Liver (tissue), 9 donors: ENCODE measurements around the gene TMEM87B. TPM values are rescaled to one million over a fixed set of nuclear protein-coding genes. Genes with fewer than 3 reads are reported as not detected.

Source experiments
- DNase-seq: peaks from one replicate; pipeline ENCODE4 v3.0.0-alpha.2; 2017; ENCODE audit warnings: low spot score
- H3K27ac ChIP-seq, 2 donors: one replicate each; pipeline ENCODE4 v1.7.0; 2013; ENCODE audit warnings: inconsistent platforms in 2 of 2, low read length in 2 of 2, control low read depth in 1 of 2, low read depth in 1 of 2, mild to moderate bottlenecking in 1 of 2
- H3K27me3 ChIP-seq, 4 donors: one replicate each; pipeline versions ENCODE4 v1.6.1 to v1.7.0; 2013; ENCODE audit warnings: low read length in 3 of 4, inconsistent platforms in 1 of 4, mild to moderate bottlenecking in 1 of 4, moderate library complexity in 1 of 4; ENCODE audit not compliant: control insufficient read depth in 4 of 4, insufficient read depth in 4 of 4
- H3K36me3 ChIP-seq, 4 donors: one replicate each; pipeline versions ENCODE4 v1.6.1 to v1.7.0; 2013; ENCODE audit warnings: low read length in 3 of 4, mild to moderate bottlenecking in 3 of 4, low read depth in 1 of 4, moderate library complexity in 1 of 4; ENCODE audit not compliant: control insufficient read depth in 4 of 4, insufficient read depth in 3 of 4
- H3K4me1 ChIP-seq, 4 donors: one replicate each; pipeline versions ENCODE4 v1.6.1 to v1.7.0; 2013; ENCODE audit warnings: low read length in 3 of 4, mild to moderate bottlenecking in 3 of 4, moderate library complexity in 1 of 4; ENCODE audit not compliant: control insufficient read depth in 4 of 4, insufficient read depth in 4 of 4
- H3K4me3 ChIP-seq, 3 donors: one replicate each; pipeline versions ENCODE4 v1.6.1 to v1.7.0; 2013; ENCODE audit warnings: low read length in 3 of 3, control low read depth in 1 of 3, low read depth in 1 of 3, mild to moderate bottlenecking in 1 of 3
- H3K9ac ChIP-seq, 2 donors: one replicate each; pipeline ENCODE4 v1.7.0; 2013; ENCODE audit warnings: low read length in 2 of 2, mild to moderate bottlenecking in 2 of 2, moderate library complexity in 2 of 2, control low read depth in 1 of 2, low read depth in 1 of 2
- H3K9me3 ChIP-seq, 4 donors: one replicate each; pipeline versions ENCODE4 v1.6.1 to v1.7.0; 2013; ENCODE audit warnings: low read length in 3 of 4; ENCODE audit not compliant: control insufficient read depth in 4 of 4
- CTCF ChIP-seq: fragments of 150-350 bp; IDR thresholded peaks from 2 replicates; pipeline ENCODE4 v1.5.1; 2017; ENCODE audit warnings: improper control_type of control experiment, low read depth, low read length; ENCODE audit not compliant: missing input control
- EGR1 ChIP-seq, 2 donors: IDR thresholded peaks; 2 replicates each; pipeline ENCODE4 v1.6.1; 2016 to 2018; ENCODE audit warnings: antibody characterized with exemption in 2 of 2, low read depth in 2 of 2
- FOXA1 ChIP-seq: IDR thresholded peaks from 2 replicates; pipeline ENCODE4 v1.6.1; 2016; ENCODE audit warnings: antibody characterized with exemption
- FOXA2 ChIP-seq: IDR thresholded peaks from 2 replicates; pipeline ENCODE4 v1.6.1; 2016; ENCODE audit warnings: antibody characterized with exemption
- GABPA ChIP-seq, 2 donors: IDR thresholded peaks in 1 of 2; conservative IDR thresholded peaks in 1 of 2; 2 replicates each; pipeline ENCODE4 v1.6.1; 2016; ENCODE audit warnings: antibody characterized with exemption in 2 of 2, mild to moderate bottlenecking in 1 of 2, moderate library complexity in 1 of 2
- HNF4A ChIP-seq, 2 donors: conservative IDR thresholded peaks; 2 replicates each; pipeline ENCODE4 v1.6.1; 2016; ENCODE audit warnings: antibody characterized with exemption in 2 of 2, mild to moderate bottlenecking in 2 of 2
- HNF4G ChIP-seq: IDR thresholded peaks from 2 replicates; pipeline ENCODE4 v1.6.1; 2016; ENCODE audit warnings: antibody characterized with exemption
- JUND ChIP-seq, 2 donors: IDR thresholded peaks; 2 replicates each; pipeline ENCODE4 v1.6.1; 2016; ENCODE audit warnings: antibody characterized with exemption in 2 of 2
- NR2F2 ChIP-seq: IDR thresholded peaks from 2 replicates; pipeline ENCODE4 v1.6.1; 2016; ENCODE audit warnings: antibody characterized with exemption
- RXRA ChIP-seq, 2 donors: IDR thresholded peaks; 2 replicates each; pipeline ENCODE4 v1.6.1; 2017 to 2018; ENCODE audit warnings: antibody characterized with exemption in 2 of 2, mild to moderate bottlenecking in 1 of 2
- SP1 ChIP-seq: IDR thresholded peaks from 2 replicates; pipeline ENCODE4 v1.6.1; 2018; ENCODE audit warnings: antibody characterized with exemption, mild to moderate bottlenecking
- TAF1 ChIP-seq: conservative IDR thresholded peaks from 2 replicates; pipeline ENCODE4 v1.6.1; 2016; ENCODE audit warnings: antibody characterized with exemption, mild to moderate bottlenecking
- YY1 ChIP-seq: IDR thresholded peaks from 2 replicates; pipeline ENCODE4 v1.6.1; 2016; ENCODE audit warnings: antibody characterized with exemption, mild to moderate bottlenecking
- WGBS: extraction: QIAGEN DNeasy Blood & Tissue Kit; methylation state at CpG from one replicate; pipeline ENCODE4 v1.1.7; 2013; 5-methylcytosine and 5-hydroxymethylcytosine counted together
- polyA plus RNA-seq, 2 donors: library from polyadenylated mRNA; stranded (reverse) in 1 of 2; unstranded in 1 of 2; fragments of 200-250 nt in 1 of 2; fragments of >200 nt in 1 of 2; fragmentation: Nextera tagmentation in 1 of 2; extraction: Ambion mirVana in 1 of 2; gene quantifications; one replicate each; pipeline versions ENCODE4 v1.2.1 to v1.2.3, GENCODE V29; 2013 to 2015
- total RNA-seq, 2 donors: library from RNA; depleted of rRNA; stranded (reverse); fragments of >200 nt; gene quantifications; one replicate each; pipeline ENCODE4 v1.2.3, GENCODE V29; 2014
- TF ChIP-seq, protein P1 (sequence below): IDR thresholded peaks from 2 replicates; pipeline ENCODE4 v1.6.1; 2016; ENCODE audit warnings: antibody characterized with exemption
- TF ChIP-seq, protein P2 (sequence below): IDR thresholded peaks from 2 replicates; pipeline ENCODE4 v1.6.1; 2016; ENCODE audit warnings: antibody characterized with exemption
- donor health status: healthy.
- donor health status: healthy.
- donor health status: healthy.
- donor health status: healthy.
- donor health status: healthy.

Gene TMEM87B
- total and polyA plus RNA-seq, 4 donors: 3.6 to 10.1 (median 6.0) TPM

DNA sequence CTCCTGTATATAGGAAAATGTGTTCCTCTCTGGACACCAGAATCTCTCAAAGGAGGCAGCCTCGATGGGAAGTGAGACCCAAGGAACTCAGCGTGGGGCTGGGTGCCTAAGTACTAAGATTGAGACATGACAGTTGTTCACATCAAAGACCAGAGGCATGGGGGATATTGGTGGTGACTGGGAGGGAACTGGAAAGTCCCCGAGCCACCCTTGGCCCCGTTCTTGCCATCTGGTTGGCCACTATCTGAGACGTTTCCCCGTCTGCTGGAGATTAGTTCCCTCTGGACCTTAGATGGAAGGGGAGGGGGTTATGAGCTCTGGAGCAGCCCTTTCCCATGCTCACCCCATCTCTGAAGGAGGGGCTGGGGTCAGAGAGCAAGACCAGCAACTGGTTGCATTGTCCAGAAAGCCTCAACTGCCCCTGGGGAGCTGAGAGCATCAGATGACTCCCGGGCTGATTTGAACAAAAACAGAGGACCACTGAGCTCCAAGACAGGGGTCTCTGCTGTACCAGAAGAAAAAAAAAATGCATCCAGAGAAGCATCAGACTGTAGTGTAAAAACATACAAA is 94.9 kb downstream of the TMEM87B start:
- H3K27me3 ChIP-seq: no peaks in the 10 kb centered on the region
- no peaks in the 10 kb centered on the region for H3K9me3 ChIP-seq
- no peak for DNase-seq

DNA sequence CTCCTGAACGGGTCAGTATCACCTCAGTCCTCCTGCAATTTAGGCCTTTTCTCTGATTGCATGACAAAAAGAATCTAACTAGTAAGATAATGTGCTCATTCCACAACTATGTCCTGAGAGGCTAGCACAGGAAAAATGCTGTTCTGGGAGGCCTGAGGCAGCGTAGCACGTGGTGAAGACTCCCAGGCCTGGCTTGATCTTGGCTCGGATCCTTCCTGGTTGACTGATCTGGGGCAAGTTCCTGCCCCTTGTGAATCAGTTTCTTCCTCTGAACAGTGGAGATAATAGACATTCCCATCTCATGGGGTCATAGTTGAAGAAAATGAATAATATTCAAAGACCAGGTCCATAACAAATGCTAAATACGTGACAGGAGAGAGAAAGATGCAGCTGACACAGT is 95.4 kb downstream of the TMEM87B start:
- H3K36me3 ChIP-seq: peaks cover 0 to 1% (median 0%) of the 10 kb centered on the region in 4 donors
- 83% methylated on average over 5 of the region's 5 CpGs for WGBS
- DNase-seq: no peak

More for the DNA sequence above, 94.9 kb downstream of the TMEM87B start:
- Histone ChIP-seq H3K27ac (no peak overlapping the region), H3K9ac (no peak overlapping the region), H3K4me1 (no peaks in the 10 kb centered on the region), H3K36me3 (peaks cover 0 to 1% (median 0%) of the 10 kb centered on the region in 4 donors), H3K4me3 (no peak overlapping the region)
- WGBS: 88% methylated on average over 7 of the region's 7 CpGs
- TF ChIP-seq RXRA (IDR thresholded peaks at IDR 0.05) (no peak), JUND (IDR thresholded peaks at IDR 0.05) (no peak), EGR1 (IDR thresholded peaks at IDR 0.05; ENCODE audit: low read depth in 2 of 2) (no peak), FOXA2 (no peak)
- TF ChIP-seq, protein P1, sequence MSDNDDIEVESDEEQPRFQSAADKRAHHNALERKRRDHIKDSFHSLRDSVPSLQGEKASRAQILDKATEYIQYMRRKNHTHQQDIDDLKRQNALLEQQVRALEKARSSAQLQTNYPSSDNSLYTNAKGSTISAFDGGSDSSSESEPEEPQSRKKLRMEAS: no peak

DNA sequence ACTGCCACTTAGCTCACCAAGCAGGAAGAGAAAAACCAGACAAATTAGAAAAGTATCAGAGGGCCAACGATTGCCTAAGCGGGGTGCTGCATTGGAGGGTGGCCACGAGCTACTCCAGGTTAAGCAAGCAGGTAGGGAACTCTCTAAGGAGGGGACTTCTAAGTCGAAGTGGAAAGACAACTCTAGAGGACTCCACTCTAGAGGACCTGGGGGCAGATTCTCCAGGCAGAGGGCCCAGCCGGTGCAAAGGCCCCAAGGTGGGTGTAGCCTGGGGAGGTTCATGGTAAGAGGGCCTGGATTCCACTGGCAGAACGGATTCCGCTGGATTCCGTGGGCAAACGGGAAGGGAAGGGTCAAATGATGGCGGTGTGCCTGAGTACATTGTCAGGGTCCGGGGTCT is 95.8 kb downstream of the TMEM87B start:
- Histone ChIP-seq H3K27me3 (no peaks in the 10 kb centered on the region), H3K9ac (no peak overlapping the region), H3K36me3 (peaks cover 0 to 1% (median 0%) of the 10 kb centered on the region in 4 donors), H3K9me3 (no peaks in the 10 kb centered on the region), H3K27ac (no peak overlapping the region), H3K4me1 (peaks cover 0 to 1% (median 0%) of the 10 kb centered on the region in 4 donors), H3K4me3 (no peak overlapping the region)
- TF ChIP-seq, protein P2, sequence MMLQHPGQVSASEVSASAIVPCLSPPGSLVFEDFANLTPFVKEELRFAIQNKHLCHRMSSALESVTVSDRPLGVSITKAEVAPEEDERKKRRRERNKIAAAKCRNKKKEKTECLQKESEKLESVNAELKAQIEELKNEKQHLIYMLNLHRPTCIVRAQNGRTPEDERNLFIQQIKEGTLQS: no peak
- TF ChIP-seq YY1 (no peak), TAF1 (no peak), JUND (IDR thresholded peaks at IDR 0.05) (no peak), FOXA1 (no peak), FOXA2 (no peak), HNF4A (conservative IDR thresholded peaks at IDR 0.05) (no peak), HNF4G (no peak), SP1 (no peak), GABPA (IDR thresholded peaks at IDR 0.05 in 1 of 2, conservative IDR thresholded peaks at IDR 0.05 in 1 of 2) (no peak), EGR1 (IDR thresholded peaks at IDR 0.05; ENCODE audit: low read depth in 2 of 2) (no peak), NR2F2 (no peak)
- 92% methylated on average over 11 of the region's 11 CpGs for WGBS
- no peak for DNase-seq

More for the DNA sequence above, 95.4 kb downstream of the TMEM87B start:
- Histone ChIP-seq H3K9me3 (no peaks in the 10 kb centered on the region), H3K4me1 (no peaks in the 10 kb centered on the region), H3K9ac (no peak overlapping the region), H3K4me3 (no peak overlapping the region), H3K27ac (no peak overlapping the region), H3K27me3 (no peaks in the 10 kb centered on the region)
- TF ChIP-seq HNF4G (no peak), NR2F2 (no peak), CTCF (no peak), JUND (IDR thresholded peaks at IDR 0.05) (no peak), EGR1 (IDR thresholded peaks at IDR 0.05; ENCODE audit: low read depth in 2 of 2) (no peak), TAF1 (no peak), RXRA (IDR thresholded peaks at IDR 0.05) (no peak)
